ENCODE data around the gene FIG4. TPM values are rescaled to one million over a fixed set of nuclear protein-coding genes. Genes with fewer than 3 reads are reported as not detected.

FIG4 gene
- total RNA-seq, 2 experiments from 2014 or later, result 13.1 to 14.3 TPM

GRCh38 chr6:109804020-109804419, 112.9 kb downstream of the FIG4 start:
- CTCF ChIA-PET, result no interaction called here
- H3K27ac Mint-ChIP-seq, result no peak overlapping the region
- ATAC-seq, result peak; percentile 34

DNA sequence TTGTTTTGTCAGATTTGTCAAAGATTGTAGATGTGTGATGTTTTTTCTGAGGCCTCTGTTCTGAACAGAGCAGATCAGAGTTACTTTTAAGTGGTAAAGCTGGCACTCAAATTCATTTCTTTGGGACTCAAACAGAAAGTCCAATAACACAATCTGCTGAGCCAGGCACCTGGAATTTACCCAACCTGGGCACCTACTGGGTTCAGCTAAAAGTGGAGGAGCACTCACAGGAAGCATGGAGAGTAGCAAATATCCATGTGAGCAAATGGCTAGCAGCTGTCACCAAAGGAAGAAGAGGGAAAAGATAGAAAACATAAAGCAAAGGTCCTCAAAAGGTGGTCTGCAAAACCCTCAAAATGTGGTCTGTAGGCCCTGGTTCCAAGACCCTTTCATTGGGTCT, 116.8 kb downstream of the FIG4 start:
- no peaks in the 10 kb centered on the region for H3K27me3 Mint-ChIP-seq
- ATAC-seq (no peak), DNase-seq (no peak)
- no peak overlapping the region for H3K27ac Mint-ChIP-seq
- intact Hi-C loops (cut with micrococcal nuclease), result no loop called here
- no peaks in the 10 kb centered on the region for H3K4me1 Mint-ChIP-seq (ENCODE audit: low read depth)
- H3K9me3 Mint-ChIP-seq, result no peaks in the 10 kb centered on the region
- ChIA-PET CTCF (no interaction called here), POLR2A (no interaction called here)
- no peak for TF ChIP-seq CTCF (IDR thresholded peaks at IDR 0.05)
- H3K4me3 Mint-ChIP-seq, result no peak overlapping the region
- H3K36me3 Mint-ChIP-seq (ENCODE audit: low read depth), result peaks cover 10% of the 10 kb centered on the region

More at GRCh38 chr6:109804020-109804419, 112.9 kb downstream of the FIG4 start:
- DNase-seq, result peak; percentile 12
- Mint-ChIP-seq H3K4me3 (no peak overlapping the region), H3K9me3 (no peaks in the 10 kb centered on the region), H3K36me3 (ENCODE audit: low read depth) (peaks cover 12% of the 10 kb centered on the region), H3K4me1 (ENCODE audit: low read depth) (no peaks in the 10 kb centered on the region), H3K27me3 (no peaks in the 10 kb centered on the region)
- intact Hi-C loops (cut with micrococcal nuclease), result no loop called here
- POLR2A ChIA-PET, result no interaction called here
- no peak for TF ChIP-seq CTCF (IDR thresholded peaks at IDR 0.05)

GRCh38 chr6:109808837-109809236, 117.7 kb downstream of the FIG4 start:
- ATAC-seq (no peak), DNase-seq (no peak)
- Mint-ChIP-seq H3K27ac (no peak overlapping the region), H3K36me3 (ENCODE audit: low read depth) (peaks cover 10% of the 10 kb centered on the region), H3K4me3 (no peak overlapping the region), H3K27me3 (no peaks in the 10 kb centered on the region), H3K4me1 (ENCODE audit: low read depth) (no peaks in the 10 kb centered on the region), H3K9me3 (no peaks in the 10 kb centered on the region)
- no peak for TF ChIP-seq CTCF (IDR thresholded peaks at IDR 0.05)
- ChIA-PET POLR2A (no interaction called here), CTCF (no interaction called here)
- intact Hi-C loops (cut with micrococcal nuclease), result no loop called here

GRCh38 chr6:109815054-109815453, 124.0 kb downstream of the FIG4 start:
- no peak overlapping the region for H3K4me3 Mint-ChIP-seq
- intact Hi-C loops (cut with micrococcal nuclease), result no loop called here
- no peaks in the 10 kb centered on the region for H3K4me1 Mint-ChIP-seq (ENCODE audit: low read depth)
- no peak overlapping the region for H3K27ac Mint-ChIP-seq
- ChIA-PET CTCF (no interaction called here), POLR2A (no interaction called here)
- TF ChIP-seq CTCF (IDR thresholded peaks at IDR 0.05), result no peak
- no peak for DNase-seq
- H3K27me3 Mint-ChIP-seq, result no peaks in the 10 kb centered on the region
- H3K9me3 Mint-ChIP-seq, result no peaks in the 10 kb centered on the region
- no peak for ATAC-seq
- no peaks in the 10 kb centered on the region for H3K36me3 Mint-ChIP-seq (ENCODE audit: low read depth)

DNA sequence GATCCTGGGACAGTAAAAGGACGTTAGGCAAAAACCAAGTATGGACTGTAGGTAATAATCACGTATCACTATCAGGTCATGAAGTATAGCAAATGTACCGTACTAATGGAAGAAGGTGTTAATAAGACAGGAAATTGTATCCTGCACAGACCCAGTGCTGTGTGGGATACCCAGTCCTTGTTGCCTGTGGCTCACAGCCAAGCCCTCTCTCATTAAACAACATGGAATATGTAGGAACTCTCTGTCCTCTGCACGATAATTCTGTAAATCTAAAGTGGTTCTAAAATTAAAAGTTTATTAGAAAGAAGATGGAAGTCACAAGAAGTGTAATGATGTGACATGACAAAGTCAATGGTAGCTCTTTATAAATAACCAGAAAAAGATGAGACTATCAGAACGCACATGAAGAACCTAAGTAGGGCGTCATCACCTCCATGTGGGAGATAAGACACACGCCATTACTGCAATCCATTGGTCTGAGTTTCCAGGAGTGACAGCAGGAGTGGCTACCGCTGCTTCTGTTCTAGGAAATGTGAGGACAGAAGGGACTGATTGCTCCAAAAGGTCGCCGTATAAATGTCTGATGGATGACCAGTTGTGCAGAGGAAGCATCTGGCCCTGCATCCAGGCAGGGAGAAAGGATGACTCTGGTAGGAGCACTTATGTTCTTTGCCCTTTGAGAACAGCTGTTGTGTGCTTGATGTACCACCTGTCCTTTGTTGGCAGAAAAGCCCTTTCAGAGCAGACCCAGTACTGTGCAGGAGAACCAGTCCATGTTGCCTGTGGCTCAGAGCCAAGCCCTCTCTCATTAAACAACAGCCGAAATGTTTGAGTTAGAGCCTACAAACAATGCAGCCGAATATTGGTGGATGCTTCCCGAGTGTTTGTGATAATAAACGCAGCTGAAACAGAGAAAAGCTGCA, 125.6 kb downstream of the FIG4 start:
- CTCF ChIA-PET, result interaction anchor here (1.6 kb wide), 1 partner anchor 223 kb away, joined by 6 read pairs; no protein-coding TSS in a partner anchor
- intact Hi-C loops (cut with micrococcal nuclease), result no loop called here
- TF ChIP-seq CTCF (IDR thresholded peaks at IDR 0.05), result no peak
- Mint-ChIP-seq H3K36me3 (ENCODE audit: low read depth) (no peaks in the 10 kb centered on the region), H3K4me3 (no peak overlapping the region), H3K27me3 (no peaks in the 10 kb centered on the region), H3K9me3 (no peaks in the 10 kb centered on the region), H3K4me1 (ENCODE audit: low read depth) (no peaks in the 10 kb centered on the region), H3K27ac (no peak overlapping the region)
- POLR2A ChIA-PET, result no interaction called here
- ATAC-seq, result no peak
- no peak for DNase-seq

Measured in activated CD8-positive, alpha-beta T cell treated with anti-CD3 and anti-CD28 coated beads for 36 hours (primary cell).